Renal cortex interstitium (tissue), 11 donors: ENCODE measurements around the gene ST6GAL1. TPM values are rescaled to one million over a fixed set of nuclear protein-coding genes. Genes with fewer than 3 reads are reported as not detected.
"Not testable (repeated sequence)": the region's sequence is repeated elsewhere in the genome, so short reads cannot be mapped to it uniquely, and the experiment has no call there.

Source experiments
- DNase-seq, 11 donors: peaks; one replicate each; pipeline ENCODE4 v3.0.0-alpha.2; 2013; ENCODE audit warnings: low read depth in 9 of 11, low spot score in 4 of 11; ENCODE audit errors: extremely low read depth in 1 of 11
- polyA plus RNA-seq, 3 donors: library from polyadenylated mRNA; unstranded; fragments of 120-200 nt; gene quantifications; one replicate each; pipeline ENCODE4 v1.2.1, GENCODE V29; 2013; ENCODE audit not compliant: insufficient read length in 3 of 3

Gene ST6GAL1
- polyA plus RNA-seq, 3 donors, result 63.1 to 125 (median 86.6) TPM

DNA sequence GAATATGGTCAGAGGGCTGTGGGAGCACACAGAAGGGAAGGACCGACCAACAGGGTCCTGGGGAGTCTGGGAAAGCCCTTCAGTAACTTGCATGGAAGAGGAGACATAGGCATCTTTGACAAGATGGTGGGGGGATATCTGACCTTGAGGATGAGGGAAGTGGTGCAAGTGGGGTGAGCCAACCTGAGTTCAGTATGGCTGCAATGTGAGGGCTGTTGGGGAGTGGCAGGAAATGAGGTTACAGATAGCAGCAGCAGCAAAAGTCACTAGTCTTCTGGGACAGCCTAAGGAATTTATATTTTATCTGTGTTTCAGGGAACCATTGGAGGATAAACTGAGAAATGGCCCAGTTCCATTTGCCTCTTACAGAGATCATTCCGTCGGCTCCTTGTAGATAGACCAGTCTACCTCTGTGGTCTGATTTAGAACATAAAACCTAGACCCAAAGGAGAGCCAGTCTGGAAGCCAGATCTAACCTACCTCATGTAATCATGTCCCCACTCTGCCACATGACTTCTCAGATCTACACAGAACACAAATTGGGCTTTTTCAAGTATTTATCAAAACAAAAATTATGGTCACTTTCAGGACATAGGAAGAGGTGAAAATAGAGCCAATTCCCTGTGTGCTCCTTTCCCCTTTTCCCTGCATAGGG, 75.6 kb downstream of the ST6GAL1 start:
- no peak for DNase-seq

DNA sequence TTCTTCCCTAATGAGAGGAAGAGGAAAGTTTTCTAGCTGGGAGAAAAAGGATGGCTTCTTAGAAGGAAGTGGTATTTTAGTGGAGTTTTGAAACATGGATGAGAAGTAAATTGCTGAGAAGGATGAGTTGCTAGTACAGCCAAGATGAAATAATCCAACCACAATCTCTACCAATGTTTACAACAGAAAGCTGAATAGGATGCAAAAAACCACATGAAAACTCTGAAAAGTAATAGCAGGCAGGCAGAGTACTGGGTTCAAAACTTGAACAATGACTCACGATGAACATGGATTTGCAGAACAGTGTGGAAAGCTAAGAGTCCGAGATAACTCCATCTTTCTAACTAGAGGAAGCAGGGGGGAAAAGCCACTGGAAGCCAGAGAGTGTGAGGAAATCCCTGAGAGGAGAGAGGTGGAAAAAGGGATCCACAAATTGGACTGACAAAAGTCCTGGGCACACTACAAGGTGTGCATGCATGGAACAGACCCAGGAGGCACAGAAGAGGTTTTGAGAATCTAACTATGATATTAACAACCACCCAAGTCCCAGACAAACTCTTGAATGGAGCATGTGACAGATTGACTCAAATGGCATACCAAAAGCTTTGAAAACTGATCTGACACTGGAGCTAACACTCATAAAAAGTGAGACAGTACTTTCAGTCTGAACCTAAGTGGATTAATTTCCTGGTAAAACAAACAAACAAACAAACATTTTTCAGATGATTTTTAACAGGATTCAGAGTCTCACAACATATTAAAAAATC, 76.7 kb downstream of the ST6GAL1 start:
- no peak for DNase-seq

DNA sequence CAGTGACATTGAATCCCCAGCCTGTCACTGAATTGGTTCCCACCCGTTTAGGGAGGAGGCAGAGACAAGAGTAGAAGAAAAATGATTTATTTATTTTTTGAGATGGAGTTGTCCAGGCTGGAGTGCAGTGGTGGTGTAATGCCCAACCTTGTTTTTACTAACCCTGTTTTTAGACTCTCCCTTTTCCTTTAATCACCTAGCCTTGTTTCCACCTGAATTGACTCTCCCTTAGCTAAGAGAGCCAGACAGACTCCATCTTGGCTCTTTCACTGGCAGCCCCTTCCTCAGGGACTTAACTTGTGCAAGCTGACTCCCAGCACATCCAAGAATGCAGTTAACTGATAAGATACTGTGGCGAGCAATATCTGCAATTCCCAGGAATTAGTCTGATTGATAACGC, 80.1 kb downstream of the ST6GAL1 start:
- DNase-seq, result not testable (repeated sequence)

DNA sequence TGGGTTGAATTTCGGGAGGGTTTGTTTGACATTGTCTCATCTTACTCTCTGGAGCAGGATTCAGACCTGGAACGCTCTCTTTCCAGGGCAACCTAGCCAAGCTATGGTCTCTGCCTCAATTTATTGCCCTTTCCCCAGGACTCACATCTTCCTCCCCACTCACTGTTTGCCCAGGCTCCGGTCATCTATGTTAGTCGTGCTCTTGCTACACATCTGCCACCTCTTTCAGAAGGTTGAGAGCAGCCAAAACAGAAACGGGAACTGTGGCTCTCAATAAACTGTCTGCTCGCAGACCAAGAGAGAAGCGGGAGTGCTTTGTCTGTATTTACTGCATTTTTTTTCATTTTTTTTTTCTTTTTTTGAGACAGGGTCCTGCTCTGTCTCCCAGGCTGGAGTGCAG, 81.6 kb downstream of the ST6GAL1 start:
- no peak for DNase-seq

DNA sequence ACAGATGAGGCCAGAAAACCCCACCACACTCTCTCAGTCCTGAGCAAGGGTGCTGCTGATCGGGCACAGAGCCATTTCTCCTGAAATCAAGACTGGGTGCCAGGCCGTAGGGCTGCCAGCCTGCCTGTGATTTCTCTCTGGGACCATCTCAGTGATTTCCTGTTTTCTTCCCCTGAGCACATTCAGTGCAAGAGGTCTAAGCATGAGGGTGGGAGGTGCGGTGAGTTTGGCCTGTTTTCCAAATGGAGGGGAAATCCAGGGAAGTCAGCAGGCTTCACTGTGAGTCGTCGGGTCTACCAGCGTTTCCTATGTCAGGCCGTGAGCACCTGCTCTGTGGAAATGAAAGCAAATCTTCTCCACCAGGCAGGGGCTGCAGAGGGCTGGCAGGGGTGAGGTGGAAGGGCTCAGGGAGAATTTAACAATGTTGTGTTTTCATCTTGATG, 82.3 kb downstream of the ST6GAL1 start:
- no peak for DNase-seq

DNA sequence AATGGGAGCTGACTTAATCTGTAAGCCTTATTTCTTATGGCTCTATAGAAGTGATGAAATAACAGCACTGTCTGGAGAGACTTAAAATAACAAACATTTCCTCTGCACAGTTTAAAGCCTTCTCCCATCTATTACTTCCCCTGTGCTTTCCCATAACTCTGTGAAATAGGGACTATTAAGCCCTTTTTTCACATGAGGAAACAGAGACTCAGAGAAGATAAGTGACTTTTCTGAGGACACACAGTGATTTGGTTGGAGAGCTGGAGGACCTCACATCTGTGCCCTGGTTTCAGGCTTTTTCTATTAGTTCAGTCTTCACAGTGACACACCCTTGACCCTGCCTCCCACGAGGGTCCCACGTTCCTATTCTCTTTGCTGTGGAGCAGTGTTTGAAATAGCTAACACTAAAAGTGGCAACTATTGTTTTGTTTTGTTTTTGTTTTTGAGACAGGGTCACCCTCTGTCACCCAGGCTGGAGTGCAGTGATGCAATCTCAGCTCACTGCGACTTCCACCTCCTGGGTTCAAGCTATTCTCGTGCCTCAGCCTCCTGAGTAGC, 82.9 kb downstream of the ST6GAL1 start:
- no peak for DNase-seq

DNA sequence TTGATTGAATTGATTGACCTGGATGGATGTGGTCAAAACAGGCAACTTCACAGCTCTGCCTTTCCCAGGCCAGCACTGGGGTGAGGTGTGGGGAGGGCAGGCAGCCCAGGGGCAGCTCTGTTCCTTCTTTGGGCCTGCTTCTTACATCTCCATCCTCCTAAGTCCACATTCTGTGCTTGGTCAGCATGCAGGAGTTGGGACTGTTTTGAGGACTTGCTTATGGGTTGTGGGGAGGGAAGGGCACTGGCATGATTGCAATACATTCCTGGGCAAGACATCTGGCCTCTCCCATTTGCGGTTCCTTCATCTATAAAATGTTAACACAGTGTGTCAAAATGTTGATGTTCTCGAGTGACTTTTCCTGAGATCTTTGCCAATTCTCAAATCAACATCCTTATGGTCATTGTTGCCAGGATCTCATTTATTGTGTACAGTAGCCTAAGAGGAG, 84.1 kb downstream of the ST6GAL1 start:
- no peak for DNase-seq

DNA sequence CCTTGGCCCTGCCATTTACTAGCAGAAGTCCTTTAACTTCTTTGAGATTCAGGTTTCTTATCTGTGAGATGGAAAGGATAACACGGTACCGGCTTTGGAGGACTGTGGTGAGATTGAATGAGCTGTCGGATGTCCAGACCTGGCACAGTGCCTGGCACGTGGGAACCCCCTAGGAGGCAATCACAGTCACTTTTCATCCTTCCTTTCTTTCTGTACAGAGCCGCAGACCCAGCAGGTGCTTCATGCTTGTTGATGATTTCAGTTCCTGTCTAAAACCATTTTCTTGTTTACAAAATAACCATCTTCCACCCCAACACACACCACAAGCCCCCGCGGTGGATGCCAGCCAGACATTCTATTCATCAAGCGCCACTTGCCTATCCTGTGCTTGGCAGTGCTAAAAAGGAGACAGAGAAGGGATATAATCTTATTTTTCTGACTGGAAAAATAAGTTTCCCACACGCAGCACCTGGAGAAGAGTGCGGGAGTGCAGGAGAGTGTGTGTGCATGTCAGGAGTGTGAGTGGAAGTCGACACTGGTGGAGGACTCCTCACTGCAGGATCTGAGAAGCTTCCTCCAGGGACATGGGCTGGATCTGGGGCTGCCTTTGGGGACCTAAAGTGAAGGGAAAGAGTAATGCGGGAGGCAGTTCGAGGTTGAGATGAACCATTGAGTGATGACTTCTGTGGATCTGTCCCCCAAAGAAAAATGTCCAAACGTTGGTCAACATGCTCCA, 85.7 kb downstream of the ST6GAL1 start:
- DNase-seq, result no peak

DNA sequence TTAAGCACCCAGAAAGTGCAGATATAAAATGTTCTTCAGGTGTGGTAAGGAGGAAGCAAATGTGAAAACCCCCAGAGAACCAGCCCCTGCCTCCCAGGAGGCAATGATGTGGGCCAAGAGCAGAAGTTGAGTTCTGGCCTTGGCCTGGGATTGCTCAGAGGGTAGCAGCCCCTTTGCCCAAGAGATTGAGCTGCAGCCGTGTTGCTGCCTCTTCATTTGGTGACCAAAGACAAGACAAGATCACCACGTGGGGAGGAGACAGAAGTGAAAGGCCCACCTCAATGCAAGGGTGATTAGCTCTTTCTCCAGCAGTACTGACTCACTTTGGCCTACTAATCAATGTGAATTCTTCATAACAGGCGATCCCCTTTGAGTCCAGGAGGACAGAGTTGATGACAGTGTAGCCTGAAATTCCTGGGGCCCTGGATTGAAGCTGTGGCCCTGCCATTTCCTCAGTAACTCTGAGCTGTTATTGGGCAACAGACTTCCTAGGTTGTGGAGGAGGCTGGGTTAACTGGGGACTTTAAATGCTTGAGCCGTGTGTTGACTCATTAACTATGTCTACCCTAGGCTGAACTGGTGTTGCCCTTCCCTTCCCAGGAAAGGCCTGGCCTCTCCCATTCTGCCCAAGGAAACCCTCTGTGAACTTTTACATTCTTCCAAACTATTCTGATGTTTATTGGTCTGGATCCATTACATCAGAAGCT, 86.5 kb downstream of the ST6GAL1 start:
- DNase-seq, result peak in 1 of 11 donors; percentile 36

DNA sequence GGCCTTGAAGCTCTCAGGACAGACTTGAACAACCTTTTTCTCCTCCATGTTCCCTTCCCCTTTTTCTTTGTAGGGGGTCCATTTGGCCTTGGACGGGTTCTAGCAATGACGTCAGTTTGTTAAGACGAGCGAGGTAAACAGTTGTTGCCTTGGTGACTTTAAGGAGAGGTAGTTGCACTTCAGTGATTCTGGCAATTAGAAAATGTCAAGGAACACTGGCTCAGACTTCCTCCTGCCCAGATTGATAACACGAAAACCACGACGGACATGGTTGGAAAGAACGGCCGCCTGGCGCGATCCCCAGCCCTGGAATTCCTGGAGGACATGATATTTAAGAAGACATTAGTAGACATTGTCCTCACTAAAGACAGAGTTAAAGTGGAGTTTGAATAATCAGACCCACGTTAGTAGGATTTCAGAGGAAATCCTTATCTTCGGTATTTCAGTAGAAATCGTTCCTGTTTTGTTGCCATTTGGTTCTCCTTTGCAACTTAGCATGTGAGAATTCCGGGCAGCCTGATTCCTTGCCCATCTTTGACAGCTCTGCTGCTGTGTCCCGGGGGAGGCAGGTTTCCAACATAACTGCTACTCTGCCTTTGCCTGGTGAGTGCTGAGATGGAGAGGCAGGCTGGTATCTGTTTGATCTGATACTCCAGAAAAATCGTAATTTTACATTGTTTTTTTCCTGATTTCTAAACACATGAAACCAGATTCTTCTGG, 87.3 kb downstream of the ST6GAL1 start:
- peak in 9 of 11 donors; percentile 40 to 80 (median 66) for DNase-seq

DNA sequence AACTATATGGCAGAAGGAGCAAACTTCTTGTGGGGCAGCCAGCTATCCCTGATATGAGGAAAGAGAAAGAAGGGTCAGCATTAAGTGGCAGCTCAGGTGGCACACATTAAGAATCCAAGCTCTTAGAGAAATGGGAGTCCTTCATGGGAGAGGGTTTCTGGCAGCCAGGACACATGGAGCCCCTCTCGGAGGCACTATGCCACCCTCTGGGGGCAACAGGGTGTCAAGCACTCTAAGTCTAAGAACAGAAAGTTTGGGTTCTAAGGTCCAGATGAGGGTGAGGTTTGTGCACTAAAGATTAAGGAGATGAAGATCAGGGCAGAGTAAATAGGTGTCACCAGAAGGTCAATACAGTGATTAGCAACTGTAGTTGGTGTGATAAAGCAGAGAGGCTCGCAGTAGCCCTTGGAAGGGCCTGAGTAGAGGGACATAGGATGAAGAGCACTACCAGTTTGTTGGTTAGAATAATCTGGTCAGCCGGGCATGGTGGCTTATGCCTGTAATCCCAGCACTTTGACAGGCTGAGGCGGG, 89.3 kb downstream of the ST6GAL1 start:
- no peak for DNase-seq

DNA sequence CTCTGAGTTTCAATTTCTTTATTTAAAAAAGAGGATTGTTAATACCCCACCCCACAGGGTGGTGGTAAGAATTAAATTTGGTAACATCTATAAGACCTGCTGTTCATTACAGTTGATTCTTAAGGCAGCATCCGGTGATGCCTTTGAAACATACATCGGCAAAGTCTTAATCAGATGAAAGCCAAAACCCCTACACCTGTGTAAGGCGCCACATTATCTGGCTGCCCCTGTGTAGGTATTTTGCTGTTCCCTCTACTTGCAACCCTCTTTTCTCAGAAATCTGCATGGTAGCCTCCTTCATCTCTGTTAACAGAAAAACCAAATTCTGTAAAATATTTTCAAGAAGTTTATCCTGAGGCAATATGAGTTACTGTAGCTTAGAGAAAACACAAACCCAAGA, 90.0 kb downstream of the ST6GAL1 start:
- DNase-seq, result no peak

DNA sequence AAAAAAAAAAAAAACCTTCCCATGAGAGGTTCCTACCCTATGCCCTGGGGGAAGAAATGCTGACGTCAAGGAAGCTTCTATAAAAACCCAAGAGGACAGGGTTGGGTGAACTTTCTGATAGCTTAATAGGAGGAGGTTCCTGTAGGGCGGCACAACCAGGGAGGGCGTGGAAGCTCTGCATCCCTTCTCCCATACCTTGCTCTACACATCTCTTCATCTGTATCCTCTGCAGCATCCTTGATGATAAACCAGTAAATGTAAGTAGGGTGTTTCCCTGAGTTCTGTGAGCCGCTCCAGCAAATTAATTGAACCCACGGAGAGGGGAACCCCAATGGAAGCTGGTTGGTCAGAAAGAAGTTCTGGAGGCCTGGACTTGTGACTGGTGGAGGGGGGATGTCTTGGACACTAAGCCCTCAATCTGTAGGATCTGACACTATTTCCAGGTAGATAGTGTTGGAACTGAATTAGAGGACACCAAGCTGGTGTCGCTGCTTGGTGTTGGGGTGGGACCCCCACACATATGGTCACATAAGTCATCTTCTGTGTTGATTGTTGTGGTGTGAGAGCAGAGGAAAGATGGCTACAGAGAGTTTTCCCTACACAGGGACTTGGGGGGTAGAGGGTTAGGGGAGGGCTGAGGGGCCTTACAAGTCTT, 91.5 kb downstream of the ST6GAL1 start:
- no peak for DNase-seq

DNA sequence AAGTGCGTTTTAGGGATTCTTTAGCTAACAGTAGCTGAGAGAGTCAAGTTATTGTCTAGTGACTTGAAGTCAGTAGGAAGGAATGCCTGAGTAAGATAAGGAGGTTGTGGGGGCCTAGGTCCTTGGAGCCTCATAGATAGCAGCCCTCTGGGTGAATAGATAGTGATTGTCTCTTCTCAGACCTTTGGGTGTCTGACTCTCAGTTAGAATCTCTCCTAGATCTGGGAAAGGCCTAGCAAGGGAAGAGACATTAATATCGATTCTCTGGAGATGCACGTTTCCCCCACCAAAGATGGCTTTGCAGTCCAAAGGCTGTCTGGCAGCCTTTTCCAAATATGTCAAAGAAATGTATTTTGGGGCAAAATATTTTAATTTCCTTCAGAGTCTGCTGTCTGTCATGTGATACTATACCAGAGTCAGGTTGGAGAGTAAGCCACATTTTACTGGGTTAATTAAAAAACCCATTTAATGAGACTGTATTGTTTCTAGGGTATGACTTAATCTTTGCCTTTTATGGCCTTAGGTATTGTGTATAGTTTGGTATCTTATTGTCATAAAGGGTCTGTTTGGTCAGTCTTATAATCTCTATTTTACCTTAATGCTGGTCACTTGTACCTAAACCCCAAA, 92.2 kb downstream of the ST6GAL1 start:
- no peak for DNase-seq

DNA sequence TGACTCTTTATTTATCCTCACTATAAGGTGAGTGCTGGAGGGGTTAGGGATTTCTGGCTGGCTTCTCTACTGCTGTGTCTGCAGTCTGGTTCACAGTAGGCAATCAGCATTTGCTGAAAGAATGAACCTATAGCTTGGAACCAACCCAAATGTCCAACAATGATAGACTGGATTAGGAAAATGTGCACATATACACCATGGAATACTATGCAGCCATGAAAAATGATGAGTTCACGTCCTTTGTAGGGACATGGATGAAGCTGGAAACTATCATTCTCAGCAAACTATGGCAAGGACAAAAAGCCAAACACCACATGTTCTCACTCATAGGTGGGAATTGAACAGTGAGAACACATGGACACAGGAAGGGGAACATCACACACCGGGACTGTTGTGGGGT, 93.0 kb downstream of the ST6GAL1 start:
- DNase-seq, result not testable (repeated sequence)

DNA sequence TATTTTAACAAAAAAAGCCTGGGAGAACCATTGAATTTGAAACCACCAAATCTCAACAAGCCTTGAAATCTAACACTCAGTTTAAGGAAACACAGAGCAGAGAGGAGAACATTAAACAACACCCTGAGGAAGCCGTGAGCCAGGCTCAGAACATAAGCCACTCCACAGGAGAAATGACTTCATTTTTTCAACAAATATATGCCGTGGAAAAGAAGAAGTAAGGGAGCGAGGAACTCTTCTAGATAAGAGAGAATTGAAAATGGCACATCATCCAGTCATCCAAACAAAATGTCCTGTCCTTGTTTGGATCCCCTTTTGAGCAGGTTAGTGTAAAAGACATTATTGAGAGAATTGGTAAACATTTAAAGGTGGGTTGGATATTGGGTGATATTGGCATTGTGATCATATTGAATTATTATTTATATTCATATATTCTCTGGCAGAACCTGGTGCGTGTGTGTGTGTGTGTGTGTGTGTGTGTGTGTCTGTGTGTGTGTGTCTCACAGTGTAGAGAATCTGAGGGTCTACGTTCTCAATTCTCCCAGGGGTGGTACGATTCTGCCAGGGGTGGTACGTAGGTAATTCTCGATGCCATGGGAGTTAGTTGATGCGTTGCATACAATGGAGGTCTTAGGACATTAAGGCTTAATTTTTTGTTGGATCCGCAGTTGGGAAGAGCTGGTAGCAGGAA, 94.4 kb downstream of the ST6GAL1 start:
- DNase-seq, result no peak

DNA sequence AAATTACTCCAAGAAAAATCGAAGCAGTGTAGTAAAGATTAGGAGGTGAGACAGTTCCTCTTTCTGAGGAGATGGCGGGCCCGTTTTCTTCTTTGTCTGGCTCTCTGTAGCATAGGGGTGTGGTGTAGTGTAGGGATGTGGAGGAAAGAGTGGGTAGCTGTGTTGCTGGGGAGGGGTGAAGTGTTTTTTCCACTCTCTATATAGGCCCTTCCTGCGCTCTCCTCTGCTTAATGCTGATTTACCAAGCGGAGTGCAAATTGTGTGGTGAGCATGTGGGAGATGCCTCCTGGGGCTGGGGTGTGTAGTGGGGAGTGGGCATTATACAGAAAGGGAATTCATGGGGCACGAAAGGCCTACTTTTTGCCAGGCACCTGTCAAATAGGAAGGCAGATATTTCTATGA, 94.9 kb downstream of the ST6GAL1 start:
- DNase-seq, result no peak
